HepG2 (cell line): ENCODE data around the gene WDSUB1. TPM values are rescaled to one million over a fixed set of nuclear protein-coding genes. Genes with fewer than 3 reads are reported as not detected.

Experiments
- GPN1 ChIP-seq: sonication (generic); formaldehyde crosslinking; IDR thresholded peaks from 2 replicates; pipeline ENCODE4 v1.5.1; 2020; ENCODE audit warnings: missing genetic modification reagents, borderline replicate concordance
- HDAC2 ChIP-seq: sonication (generic); formaldehyde crosslinking; IDR thresholded peaks from 2 replicates; pipeline ENCODE4 v1.4.0; 2020; ENCODE audit warnings: missing genetic modification reagents
- IRF1 ChIP-seq: sonication (generic); formaldehyde crosslinking; IDR thresholded peaks from 2 replicates; pipeline ENCODE4 v1.4.0; 2020; ENCODE audit warnings: low read depth, mild to moderate bottlenecking, missing genetic modification reagents
- MAFG ChIP-seq: sonication (generic); formaldehyde crosslinking; IDR thresholded peaks from 2 replicates; pipeline ENCODE4 v1.5.1; 2020; ENCODE audit warnings: mild to moderate bottlenecking, missing genetic modification reagents
- MAX ChIP-seq: IDR thresholded peaks from 2 replicates; pipeline ENCODE4 v1.6.1; 2012; ENCODE audit warnings: inconsistent platforms
- MED13 ChIP-seq: sonication (generic); formaldehyde crosslinking; IDR thresholded peaks from 2 replicates; pipeline ENCODE4 v1.5.0; 2020; ENCODE audit warnings: missing genetic modification reagents
- MLLT10 ChIP-seq: sonication (generic); formaldehyde crosslinking; IDR thresholded peaks from 2 replicates; pipeline ENCODE4 v1.4.0; 2020; ENCODE audit warnings: missing genetic modification reagents
- MTA1 ChIP-seq: sonication (generic); formaldehyde crosslinking; IDR thresholded peaks from 2 replicates; pipeline ENCODE4 v1.4.0; 2020; ENCODE audit warnings: missing genetic modification reagents, mild to moderate bottlenecking, borderline replicate concordance
- NFE2L1 ChIP-seq: sonication (generic); formaldehyde crosslinking; IDR thresholded peaks from 2 replicates; pipeline ENCODE4 v1.4.0; 2020; ENCODE audit warnings: missing genetic modification reagents, mild to moderate bottlenecking, borderline replicate concordance
- NFRKB ChIP-seq: fragments of 450-650 bp; IDR thresholded peaks from 2 replicates; pipeline ENCODE4 v1.6.1; 2017
- RORA ChIP-seq: sonication (generic); formaldehyde crosslinking; IDR thresholded peaks from 2 replicates; pipeline ENCODE4 v1.5.0; 2020; ENCODE audit warnings: mild to moderate bottlenecking, missing genetic modification reagents, moderate library complexity
- TGIF2 ChIP-seq: IDR thresholded peaks from 2 replicates; pipeline ENCODE4 v1.6.1; 2016; ENCODE audit warnings: control low read depth, missing compliant biosample characterization
- THAP9 ChIP-seq: sonication (generic); formaldehyde crosslinking; IDR thresholded peaks from 2 replicates; pipeline ENCODE4; 2020; ENCODE audit warnings: missing genetic modification reagents, mild to moderate bottlenecking, borderline replicate concordance
- YEATS4 ChIP-seq: sonication (generic); formaldehyde crosslinking; IDR thresholded peaks from 2 replicates; pipeline ENCODE4 v1.4.0; 2020; ENCODE audit warnings: missing genetic modification reagents, borderline replicate concordance
- ZNF263 ChIP-seq: sonication (generic); formaldehyde crosslinking; IDR thresholded peaks from 2 replicates; pipeline ENCODE4 v1.4.0; 2020; ENCODE audit warnings: missing genetic modification reagents
- ZNF674 ChIP-seq: sonication (generic); formaldehyde crosslinking; IDR thresholded peaks from 2 replicates; pipeline ENCODE4 v1.5.0; 2020; ENCODE audit warnings: low read depth, mild to moderate bottlenecking, missing genetic modification reagents
- ZNF790 ChIP-seq: sonication (generic); formaldehyde crosslinking; IDR thresholded peaks from 2 replicates; pipeline ENCODE4 v1.8.0; 2022; ENCODE audit warnings: missing genetic modification reagents, mild to moderate bottlenecking, borderline replicate concordance
- ZUFSP ChIP-seq: sonication (generic); formaldehyde crosslinking; IDR thresholded peaks from 2 replicates; pipeline ENCODE4 v1.9.0; 2021; ENCODE audit warnings: missing genetic modification reagents, mild to moderate bottlenecking, borderline replicate concordance
- polyA plus RNA-seq, 8 experiments: library from polyadenylated mRNA; depleted of rRNA in 3 of 8; stranded (reverse) in 7 of 8; unstranded in 1 of 8; fragments of >200 nt; fragmentation: Illumina TruSeq in 4 of 8; extraction: Trizol in 4 of 8; gene quantifications; 2 replicates each; pipeline versions ENCODE4 v1.2.1 to v1.2.3, GENCODE V29; 2011 to 2016; ENCODE audit warnings: low read depth in 4 of 8, missing spikeins in 1 of 8, mixed read lengths in 1 of 8; ENCODE audit not compliant: insufficient read depth in 1 of 8
- total RNA-seq, 5 experiments: library from RNA; depleted of rRNA; stranded (reverse); fragments of >200 nt; fragmentation: Illumina TruSeq; extraction: Trizol; gene quantifications; 2 replicates each; pipeline ENCODE4 v1.2.3, GENCODE V29; 2016; ENCODE audit warnings: low read depth in 1 of 5
- TF ChIP-seq, protein P1 (sequence below): sonication (generic); formaldehyde crosslinking; IDR thresholded peaks from 2 replicates; pipeline ENCODE4 v1.5.1; 2020; ENCODE audit warnings: missing genetic modification reagents, mild to moderate bottlenecking, borderline replicate concordance
- TF ChIP-seq, protein P2 (sequence below): sonication (generic); formaldehyde crosslinking; conservative IDR thresholded peaks from 2 replicates; pipeline ENCODE4 v1.8.0; 2022; ENCODE audit warnings: mild to moderate bottlenecking, moderate library complexity, missing genetic modification reagents

The WDSUB1 gene
- total and polyA plus RNA-seq, 2 of the 13 experiments (the other 11 are each of a cell fraction or from before 2014, with no cell fraction given): 10.1 to 10.7 TPM

DNA sequence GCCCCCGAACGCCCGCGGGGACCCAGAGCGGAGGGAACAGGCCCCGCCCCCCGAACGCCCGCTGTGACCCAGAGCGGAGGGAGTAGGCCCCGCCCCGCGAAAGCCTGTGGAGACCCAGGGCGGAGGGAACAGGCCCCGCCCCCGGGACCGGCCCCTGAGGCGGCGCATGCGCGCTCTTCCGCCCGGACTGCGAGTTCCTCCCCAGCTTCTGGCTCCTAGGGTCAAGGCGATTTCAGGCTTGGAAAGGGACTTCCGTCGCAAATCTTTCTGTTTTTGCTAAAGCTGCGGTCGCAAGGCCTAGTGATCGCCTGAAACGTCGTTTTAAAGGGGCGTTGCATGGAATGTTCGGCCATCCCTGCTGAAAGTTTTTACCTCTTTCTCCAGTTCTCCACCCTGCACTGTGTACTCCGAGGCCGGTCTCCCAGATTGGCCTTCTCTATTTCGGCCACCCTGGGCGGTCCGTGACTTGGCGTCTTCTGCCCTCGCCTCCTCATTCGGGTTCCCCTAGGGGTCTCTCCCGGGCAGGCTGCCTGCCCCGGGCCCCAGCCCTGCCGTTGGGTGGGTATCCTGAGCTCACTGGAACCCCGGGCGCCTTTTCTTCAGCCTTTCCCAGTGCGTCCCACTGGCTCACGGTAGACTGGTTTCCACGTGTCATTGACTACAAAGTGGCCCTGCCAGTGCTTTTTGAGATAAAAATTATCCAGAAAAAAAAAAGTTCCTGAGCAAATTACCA is 372 bp upstream of the WDSUB1 start (continued):
- no peak for TF ChIP-seq MTA1 (CRISPR knock-in tag)
- TF ChIP-seq IRF1 (CRISPR knock-in tag): no peak
- TF ChIP-seq ZNF674 (CRISPR knock-in tag): no peak
- TF ChIP-seq, protein P1, sequence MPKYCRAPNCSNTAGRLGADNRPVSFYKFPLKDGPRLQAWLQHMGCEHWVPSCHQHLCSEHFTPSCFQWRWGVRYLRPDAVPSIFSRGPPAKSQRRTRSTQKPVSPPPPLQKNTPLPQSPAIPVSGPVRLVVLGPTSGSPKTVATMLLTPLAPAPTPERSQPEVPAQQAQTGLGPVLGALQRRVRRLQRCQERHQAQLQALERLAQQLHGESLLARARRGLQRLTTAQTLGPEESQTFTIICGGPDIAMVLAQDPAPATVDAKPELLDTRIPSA (CRISPR knock-in tag): no peak
- TF ChIP-seq TGIF2: peak; percentile 31; the same call in 1 of the 2 replicates
- peak; percentile 22; the same call in 1 of the 2 replicates for TF ChIP-seq THAP9 (CRISPR knock-in tag)
- peak; percentile 31; the same call in 1 of the 2 replicates for TF ChIP-seq ZNF263 (CRISPR knock-in tag)
- TF ChIP-seq ZUFSP (CRISPR knock-in tag): no peak
- TF ChIP-seq YEATS4 (CRISPR knock-in tag): peak; percentile 92
- no peak for TF ChIP-seq MAFG (CRISPR knock-in tag)
- 0 out of 2 replicates have a peak, but pooled peaks have one; percentile 6 for TF ChIP-seq NFE2L1 (CRISPR knock-in tag)
- TF ChIP-seq MLLT10 (CRISPR knock-in tag): no peak
- TF ChIP-seq MAX: peak; percentile 85
- TF ChIP-seq RORA (CRISPR knock-in tag): no peak
- TF ChIP-seq, protein P2, sequence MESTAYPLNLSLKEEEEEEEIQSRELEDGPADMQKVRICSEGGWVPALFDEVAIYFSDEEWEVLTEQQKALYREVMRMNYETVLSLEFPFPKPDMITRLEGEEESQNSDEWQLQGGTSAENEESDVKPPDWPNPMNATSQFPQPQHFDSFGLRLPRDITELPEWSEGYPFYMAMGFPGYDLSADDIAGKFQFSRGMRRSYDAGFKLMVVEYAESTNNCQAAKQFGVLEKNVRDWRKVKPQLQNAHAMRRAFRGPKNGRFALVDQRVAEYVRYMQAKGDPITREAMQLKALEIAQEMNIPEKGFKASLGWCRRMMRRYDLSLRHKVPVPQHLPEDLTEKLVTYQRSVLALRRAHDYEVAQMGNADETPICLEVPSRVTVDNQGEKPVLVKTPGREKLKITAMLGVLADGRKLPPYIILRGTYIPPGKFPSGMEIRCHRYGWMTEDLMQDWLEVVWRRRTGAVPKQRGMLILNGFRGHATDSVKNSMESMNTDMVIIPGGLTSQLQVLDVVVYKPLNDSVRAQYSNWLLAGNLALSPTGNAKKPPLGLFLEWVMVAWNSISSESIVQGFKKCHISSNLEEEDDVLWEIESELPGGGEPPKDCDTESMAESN (CRISPR knock-in tag): no peak
- no peak for TF ChIP-seq GPN1 (CRISPR knock-in tag)
- no peak for TF ChIP-seq ZNF790 (CRISPR knock-in tag)
- no peak; the same call in 1 of the 2 replicates for TF ChIP-seq MED13 (CRISPR knock-in tag)
- no peak for TF ChIP-seq NFRKB
- no peak; the same call in 1 of the 2 replicates for TF ChIP-seq HDAC2
